LNCAP (cell line): ENCODE measurements around the gene FAM83D.

Experiments
- TF ChIP-seq, protein P1 (sequence below): fragments of 450-650 bp; IDR thresholded peaks from 2 replicates; pipeline ENCODE4 v1.5.1; 2017; ENCODE audit warnings: mild to moderate bottlenecking

Gene FAM83D

DNA sequence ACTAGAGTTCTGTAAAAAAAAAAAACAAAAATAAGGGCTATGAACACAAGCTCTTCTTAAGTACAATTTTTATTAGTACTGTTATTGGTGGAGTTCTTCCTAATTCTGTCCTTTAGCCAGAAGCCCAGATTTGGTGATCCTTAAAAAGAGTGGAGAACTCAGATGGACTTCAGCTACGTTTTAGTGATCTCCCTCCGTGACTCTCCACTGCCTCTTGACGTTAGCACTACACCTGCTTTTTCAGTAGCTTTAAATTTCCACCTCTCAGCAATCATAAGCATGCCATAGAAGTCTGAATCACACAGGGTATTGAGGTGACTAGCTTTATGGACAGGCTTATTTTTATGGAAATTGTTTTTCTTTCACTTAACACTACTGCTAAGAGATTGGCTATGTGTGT lies 53.6 kb downstream of the FAM83D start:
- TF ChIP-seq, protein P1, sequence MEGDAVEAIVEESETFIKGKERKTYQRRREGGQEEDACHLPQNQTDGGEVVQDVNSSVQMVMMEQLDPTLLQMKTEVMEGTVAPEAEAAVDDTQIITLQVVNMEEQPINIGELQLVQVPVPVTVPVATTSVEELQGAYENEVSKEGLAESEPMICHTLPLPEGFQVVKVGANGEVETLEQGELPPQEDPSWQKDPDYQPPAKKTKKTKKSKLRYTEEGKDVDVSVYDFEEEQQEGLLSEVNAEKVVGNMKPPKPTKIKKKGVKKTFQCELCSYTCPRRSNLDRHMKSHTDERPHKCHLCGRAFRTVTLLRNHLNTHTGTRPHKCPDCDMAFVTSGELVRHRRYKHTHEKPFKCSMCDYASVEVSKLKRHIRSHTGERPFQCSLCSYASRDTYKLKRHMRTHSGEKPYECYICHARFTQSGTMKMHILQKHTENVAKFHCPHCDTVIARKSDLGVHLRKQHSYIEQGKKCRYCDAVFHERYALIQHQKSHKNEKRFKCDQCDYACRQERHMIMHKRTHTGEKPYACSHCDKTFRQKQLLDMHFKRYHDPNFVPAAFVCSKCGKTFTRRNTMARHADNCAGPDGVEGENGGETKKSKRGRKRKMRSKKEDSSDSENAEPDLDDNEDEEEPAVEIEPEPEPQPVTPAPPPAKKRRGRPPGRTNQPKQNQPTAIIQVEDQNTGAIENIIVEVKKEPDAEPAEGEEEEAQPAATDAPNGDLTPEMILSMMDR = no peak

GRCh38 chr20:38982291-38982690 lies 56.1 kb downstream of the FAM83D start:
- TF ChIP-seq, protein P1 = no peak

DNA sequence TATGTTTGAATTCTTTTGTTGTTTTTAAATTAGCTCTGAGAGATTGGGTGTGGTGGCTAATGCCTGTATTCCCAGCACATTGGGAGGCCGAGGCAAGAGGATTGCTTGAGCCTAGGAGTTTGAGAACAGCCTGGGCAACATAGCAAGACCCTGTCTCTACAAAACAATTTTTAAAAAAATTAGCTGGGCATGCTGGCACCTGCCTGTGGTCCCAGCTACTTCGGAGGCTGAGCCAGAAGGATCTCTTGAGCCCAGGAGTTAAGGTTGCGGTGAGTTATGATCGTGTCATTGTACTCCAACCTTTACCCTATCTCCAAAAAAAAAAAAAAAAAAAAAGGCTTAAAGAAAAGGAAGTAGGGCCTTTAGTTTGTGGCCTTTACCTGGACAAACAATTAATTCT lies 58.8 kb downstream of the FAM83D start:
- TF ChIP-seq, protein P1 = no peak

- TF ChIP-seq, protein P1 = no peak
Observed at GRCh38 chr20:38985603-38986170, 59.5 kb downstream of the FAM83D start.

- TF ChIP-seq, protein P1 = no peak
Observed at GRCh38 chr20:38986663-38987062, 60.4 kb downstream of the FAM83D start.

DNA sequence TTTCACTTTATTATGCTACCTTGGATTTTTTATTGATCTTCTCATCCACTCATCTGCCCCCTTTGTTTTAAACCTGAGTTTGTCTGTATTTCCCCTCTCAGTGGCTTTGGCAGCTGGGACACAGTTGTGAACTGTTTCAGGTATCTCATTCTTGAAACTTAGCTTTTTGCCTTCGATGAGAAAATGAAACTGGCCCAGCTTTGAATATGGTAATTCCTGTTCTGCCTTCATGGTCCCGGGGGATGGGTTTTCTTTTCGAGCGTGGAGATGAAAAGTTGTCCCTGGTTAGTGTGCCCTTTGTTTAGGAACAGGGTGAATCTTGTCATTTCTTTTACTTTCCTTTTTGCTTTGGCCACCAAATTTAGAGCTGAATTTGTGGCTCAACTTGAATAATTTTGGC lies 61.6 kb downstream of the FAM83D start:
- TF ChIP-seq, protein P1 = no peak

GRCh38 chr20:38990728-38991127 lies 64.5 kb downstream of the FAM83D start:
- TF ChIP-seq, protein P1 = no peak
